ENCODE results near the gene TAS2R40.

DNA sequence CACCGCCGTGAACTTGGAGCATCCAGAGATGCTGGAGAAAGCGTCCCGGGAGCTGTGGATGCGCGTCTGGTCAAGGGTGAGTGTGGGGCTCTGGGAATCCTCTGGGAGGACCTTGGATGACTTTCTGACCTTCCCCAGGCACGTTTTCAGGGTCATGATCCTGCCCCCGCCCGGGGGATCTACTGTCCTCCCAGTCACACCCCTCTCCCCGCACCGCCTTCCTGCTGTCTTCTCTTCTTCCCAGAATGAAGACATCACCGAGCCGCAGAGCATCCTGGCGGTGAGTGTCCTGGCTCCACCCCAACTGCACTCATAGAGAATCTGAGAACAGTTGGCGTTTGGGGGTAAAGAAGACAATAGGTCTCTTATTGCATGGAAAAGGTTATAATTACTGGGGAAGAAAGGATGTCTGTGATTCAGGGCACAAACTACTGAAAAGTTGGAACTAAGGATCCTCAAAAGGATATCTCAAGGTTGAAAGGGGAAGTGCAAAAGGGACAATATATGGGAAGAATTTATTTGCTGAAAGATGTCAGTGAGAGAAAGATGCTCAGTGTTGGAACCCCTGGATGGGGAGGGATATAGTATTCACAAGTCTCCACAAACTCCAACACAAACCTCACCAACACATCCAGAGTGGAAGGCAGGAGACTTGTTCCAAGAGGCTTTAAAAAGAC lies 43.3 kb downstream of the TAS2R40 start:
- TF ChIP-seq POLR2A (IDR thresholded peaks at IDR 0.05; ENCODE audit: low read depth, low read length) = no peak
- TF ChIP-seq POLR2AphosphoS5 (IDR thresholded peaks at IDR 0.05; ENCODE audit: low read depth, low read length) = no peak
- no peak for TF ChIP-seq TAF1 (IDR thresholded peaks at IDR 0.05; ENCODE audit: borderline replicate concordance, low read depth, low read length)

Measured in GM12892 (cell line).